Right atrium auricular region (tissue), 2 donors: ENCODE data around the gene SYNM. TPM values are rescaled to one million over a fixed set of nuclear protein-coding genes. Genes with fewer than 3 reads are reported as not detected.

Experiments used
- DNase-seq: peaks from one replicate; pipeline ENCODE4 v3.0.0-alpha.2; 2019; ENCODE audit warnings: low spot score
- H3K27ac ChIP-seq, 2 donors: fragments of 200-600 bp; sonication (generic); 1 replicate in 1 of 2; 2 replicates in 1 of 2; pipeline ENCODE4 v1.5.1; 2016 to 2019
- H3K27me3 ChIP-seq, 2 donors: fragments of 200-600 bp; sonication (generic); one replicate each; pipeline versions ENCODE4 v1.5.1 to v1.6.0; 2017 to 2019
- H3K36me3 ChIP-seq: fragments of 200-600 bp; sonication (generic); one replicate; pipeline ENCODE4 v1.5.1; 2016
- H3K4me1 ChIP-seq, 2 donors: fragments of 200-600 bp; sonication (generic); one replicate each; pipeline versions ENCODE4 v1.5.1 to v1.6.0; 2017 to 2019
- H3K4me3 ChIP-seq, 2 donors: fragments of 200-600 bp; sonication (generic); 1 replicate in 1 of 2; 2 replicates in 1 of 2; pipeline ENCODE4 v1.5.1; 2017 to 2019; ENCODE audit warnings: mild to moderate bottlenecking in 1 of 2, moderate library complexity in 1 of 2
- H3K9me3 ChIP-seq, 2 donors: fragments of 200-600 bp; sonication (generic); one replicate each; pipeline ENCODE4 v1.5.1; 2019
- total RNA-seq, 2 donors: library from RNA; depleted of rRNA; stranded (reverse); fragments of >200 nt; gene quantifications; one replicate each; pipeline ENCODE4 v1.1.0, GENCODE V29; 2016
- TF ChIP-seq, protein P1 (sequence below), 2 donors: fragments of 200-600 bp; sonication (generic); IDR thresholded peaks; one replicate each; pipeline ENCODE4 v1.5.1; 2019; ENCODE audit warnings: antibody characterized with exemption in 2 of 2

Gene SYNM
- total RNA-seq, 2 donors from 2014 or later, result 211 to 258 TPM

DNA sequence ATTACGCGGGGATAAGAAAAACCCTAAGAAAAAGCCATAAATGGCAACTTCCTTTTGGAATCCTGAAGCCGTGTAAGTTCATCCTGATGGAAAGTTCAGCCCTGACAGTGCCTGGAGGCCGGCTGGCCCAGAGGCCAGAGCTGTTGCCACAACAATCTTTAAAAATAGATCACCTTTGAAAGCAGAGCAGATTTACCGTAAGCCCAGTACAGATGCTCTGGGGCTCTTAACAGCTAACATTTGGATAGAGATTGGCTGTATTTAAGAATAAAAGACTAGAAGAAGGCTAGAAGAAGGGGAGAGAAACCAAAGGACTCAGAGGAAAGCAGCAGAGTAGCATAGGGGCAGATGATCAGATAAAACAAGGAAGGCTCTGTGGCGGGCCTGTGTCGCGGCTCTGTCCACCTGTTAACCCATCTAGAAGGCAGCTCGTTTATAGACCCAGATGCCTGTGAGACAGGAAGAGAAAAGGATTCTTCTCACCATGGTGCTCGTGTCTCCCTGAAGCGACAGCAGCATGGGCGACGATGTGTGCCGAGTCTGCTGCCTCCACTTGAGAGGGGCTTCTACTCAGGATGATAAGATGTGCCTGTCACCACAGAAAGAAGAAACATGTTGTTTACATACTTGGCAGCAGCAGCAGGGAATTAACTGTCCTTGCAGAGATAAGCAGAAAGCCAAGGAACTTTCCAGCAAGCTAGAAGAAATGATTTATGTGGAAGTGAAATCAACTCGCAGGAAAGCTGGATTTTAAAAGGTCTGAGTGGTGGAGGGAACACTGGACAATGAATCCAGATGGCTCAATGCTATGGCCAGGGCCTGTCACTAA is 69.9 kb downstream of the SYNM start:
- no peak for DNase-seq
- TF ChIP-seq, protein P1, sequence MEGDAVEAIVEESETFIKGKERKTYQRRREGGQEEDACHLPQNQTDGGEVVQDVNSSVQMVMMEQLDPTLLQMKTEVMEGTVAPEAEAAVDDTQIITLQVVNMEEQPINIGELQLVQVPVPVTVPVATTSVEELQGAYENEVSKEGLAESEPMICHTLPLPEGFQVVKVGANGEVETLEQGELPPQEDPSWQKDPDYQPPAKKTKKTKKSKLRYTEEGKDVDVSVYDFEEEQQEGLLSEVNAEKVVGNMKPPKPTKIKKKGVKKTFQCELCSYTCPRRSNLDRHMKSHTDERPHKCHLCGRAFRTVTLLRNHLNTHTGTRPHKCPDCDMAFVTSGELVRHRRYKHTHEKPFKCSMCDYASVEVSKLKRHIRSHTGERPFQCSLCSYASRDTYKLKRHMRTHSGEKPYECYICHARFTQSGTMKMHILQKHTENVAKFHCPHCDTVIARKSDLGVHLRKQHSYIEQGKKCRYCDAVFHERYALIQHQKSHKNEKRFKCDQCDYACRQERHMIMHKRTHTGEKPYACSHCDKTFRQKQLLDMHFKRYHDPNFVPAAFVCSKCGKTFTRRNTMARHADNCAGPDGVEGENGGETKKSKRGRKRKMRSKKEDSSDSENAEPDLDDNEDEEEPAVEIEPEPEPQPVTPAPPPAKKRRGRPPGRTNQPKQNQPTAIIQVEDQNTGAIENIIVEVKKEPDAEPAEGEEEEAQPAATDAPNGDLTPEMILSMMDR (IDR thresholded peaks at IDR 0.05), result no peak
- Histone ChIP-seq H3K27me3 (no peaks in the 10 kb centered on the region), H3K9me3 (no peaks in the 10 kb centered on the region), H3K4me1 (peaks cover 0 to 68% of the 10 kb centered on the region in 2 donors), H3K36me3 (no peaks in the 10 kb centered on the region), H3K27ac (peak overlapping the region; percentile 83 to 95), H3K4me3 (no peak overlapping the region)

DNA sequence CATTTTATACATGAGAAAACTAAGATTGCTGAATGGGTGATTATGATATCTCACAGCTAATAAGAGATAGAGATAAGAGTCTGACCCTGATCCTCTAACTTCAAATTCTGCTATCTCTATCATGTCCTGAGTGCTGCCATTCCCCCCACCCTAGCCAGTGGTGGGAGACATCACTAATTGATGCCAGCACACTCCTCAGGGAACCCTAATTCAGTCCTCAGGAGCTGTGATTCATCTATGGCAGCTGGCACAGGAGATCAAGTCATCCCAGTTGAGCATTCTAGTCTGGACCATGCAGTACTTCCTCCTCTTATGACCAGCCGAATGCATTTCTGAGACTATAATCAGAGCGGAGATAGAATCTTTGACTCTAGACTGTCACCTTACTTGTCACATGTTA is 71.9 kb downstream of the SYNM start:
- Histone ChIP-seq H3K4me1 (peaks cover 0 to 74% of the 10 kb centered on the region in 2 donors), H3K9me3 (no peaks in the 10 kb centered on the region), H3K36me3 (no peaks in the 10 kb centered on the region), H3K4me3 (no peak overlapping the region), H3K27me3 (no peaks in the 10 kb centered on the region), H3K27ac (peak overlapping the region in 1 of 2 donors; percentile 95)
- TF ChIP-seq, protein P1 (IDR thresholded peaks at IDR 0.05), result no peak
- DNase-seq, result no peak

DNA sequence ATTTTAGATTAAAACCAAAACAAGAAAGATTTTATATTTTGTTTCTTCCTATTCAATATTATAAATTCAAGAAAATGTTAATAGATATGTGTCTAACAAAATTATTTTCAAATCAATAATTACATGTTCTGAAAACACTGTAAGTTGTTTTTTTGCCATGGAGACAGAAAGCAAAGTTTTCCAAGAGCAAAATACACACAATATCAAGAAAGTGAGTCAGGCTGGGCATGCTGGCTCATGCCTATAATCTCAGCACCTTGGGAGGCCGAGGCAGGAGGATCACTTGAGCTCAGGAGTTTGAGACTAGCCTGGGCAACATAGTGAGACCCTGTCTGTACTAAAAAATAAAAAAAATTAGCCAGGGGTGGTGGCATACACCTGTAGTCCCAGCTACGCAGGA is 72.8 kb downstream of the SYNM start:
- Histone ChIP-seq H3K27ac (peak overlapping the region in 1 of 2 donors; percentile 95), H3K4me3 (no peak overlapping the region), H3K36me3 (no peaks in the 10 kb centered on the region), H3K4me1 (peaks cover 0 to 81% of the 10 kb centered on the region in 2 donors), H3K27me3 (no peaks in the 10 kb centered on the region), H3K9me3 (no peaks in the 10 kb centered on the region)
- TF ChIP-seq, protein P1 (IDR thresholded peaks at IDR 0.05), result no peak
- DNase-seq, result no peak

DNA sequence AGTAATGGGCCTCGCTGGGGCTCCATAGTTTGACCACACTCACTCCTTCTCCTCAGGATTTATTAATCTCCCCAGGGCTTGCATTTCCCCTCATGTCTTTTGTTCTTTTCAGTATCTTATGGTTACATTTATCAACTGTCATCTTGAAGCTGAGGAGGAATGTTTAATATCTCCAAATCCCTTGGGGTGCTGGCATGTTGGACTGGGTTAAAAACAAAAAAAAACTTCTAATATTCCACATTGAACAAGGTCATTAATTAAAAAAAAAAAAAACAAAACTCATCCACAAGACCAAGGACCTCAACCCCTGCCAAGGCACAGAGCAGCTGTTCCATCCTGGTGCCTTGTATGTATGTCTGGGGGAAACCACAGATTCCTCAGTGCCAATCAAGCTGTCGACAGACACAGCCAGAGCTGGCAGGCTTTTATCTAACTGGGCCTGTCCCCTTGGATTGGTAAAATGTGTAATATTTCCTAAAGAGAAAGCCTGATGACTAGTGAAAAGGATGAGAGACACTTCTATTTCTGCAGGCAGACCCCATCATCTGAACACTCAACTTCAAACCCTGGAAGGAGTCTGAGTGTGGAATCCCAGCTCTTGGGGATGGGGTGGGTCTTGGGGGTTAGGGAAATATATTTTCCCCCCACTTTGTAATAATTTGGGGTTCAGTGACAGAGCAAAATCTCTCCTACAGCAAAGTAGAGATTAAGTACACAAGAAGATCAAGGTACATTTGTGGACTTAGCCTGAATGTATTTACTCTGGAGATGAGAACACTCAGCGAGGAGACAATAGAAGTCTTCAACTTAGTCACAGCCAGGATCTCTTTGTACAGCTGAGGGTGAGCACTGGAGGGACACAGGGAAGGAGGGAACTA is 75.4 kb downstream of the SYNM start:
- Histone ChIP-seq H3K4me1 (peaks cover 0 to 56% of the 10 kb centered on the region in 2 donors), H3K27ac (peak overlapping the region; percentile 81 to 88), H3K27me3 (no peaks in the 10 kb centered on the region), H3K9me3 (no peaks in the 10 kb centered on the region), H3K4me3 (no peak overlapping the region), H3K36me3 (no peaks in the 10 kb centered on the region)
- no peak for DNase-seq
- TF ChIP-seq, protein P1 (IDR thresholded peaks at IDR 0.05), result no peak

DNA sequence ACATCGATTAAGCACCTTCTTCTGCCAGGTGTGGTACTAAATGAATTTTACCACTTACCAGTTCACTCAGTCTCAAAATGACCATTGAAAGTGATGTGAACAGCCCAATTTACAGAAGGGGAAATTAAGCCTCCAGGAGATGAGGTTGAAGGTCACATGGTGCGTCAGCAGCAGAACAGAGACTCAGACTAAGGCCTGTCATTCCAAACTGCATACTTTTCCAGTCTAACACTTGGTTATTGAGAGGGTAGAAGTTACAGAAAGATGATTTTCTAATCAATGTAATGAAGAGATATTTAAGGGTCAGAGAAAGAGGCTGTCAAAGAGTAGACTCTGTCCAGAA is 76.1 kb downstream of the SYNM start:
- no peak for DNase-seq
- Histone ChIP-seq H3K27ac (peak overlapping the region; percentile 81 to 88), H3K36me3 (no peaks in the 10 kb centered on the region), H3K4me1 (peaks cover 0 to 50% of the 10 kb centered on the region in 2 donors), H3K27me3 (no peaks in the 10 kb centered on the region), H3K4me3 (no peak overlapping the region), H3K9me3 (no peaks in the 10 kb centered on the region)
- TF ChIP-seq, protein P1 (IDR thresholded peaks at IDR 0.05), result no peak
